ENCODE data around the gene SNCB.
"Not testable (repeated sequence)": the region's sequence is repeated elsewhere in the genome, so short reads cannot be mapped to it uniquely, and the experiment has no call there.

DNA sequence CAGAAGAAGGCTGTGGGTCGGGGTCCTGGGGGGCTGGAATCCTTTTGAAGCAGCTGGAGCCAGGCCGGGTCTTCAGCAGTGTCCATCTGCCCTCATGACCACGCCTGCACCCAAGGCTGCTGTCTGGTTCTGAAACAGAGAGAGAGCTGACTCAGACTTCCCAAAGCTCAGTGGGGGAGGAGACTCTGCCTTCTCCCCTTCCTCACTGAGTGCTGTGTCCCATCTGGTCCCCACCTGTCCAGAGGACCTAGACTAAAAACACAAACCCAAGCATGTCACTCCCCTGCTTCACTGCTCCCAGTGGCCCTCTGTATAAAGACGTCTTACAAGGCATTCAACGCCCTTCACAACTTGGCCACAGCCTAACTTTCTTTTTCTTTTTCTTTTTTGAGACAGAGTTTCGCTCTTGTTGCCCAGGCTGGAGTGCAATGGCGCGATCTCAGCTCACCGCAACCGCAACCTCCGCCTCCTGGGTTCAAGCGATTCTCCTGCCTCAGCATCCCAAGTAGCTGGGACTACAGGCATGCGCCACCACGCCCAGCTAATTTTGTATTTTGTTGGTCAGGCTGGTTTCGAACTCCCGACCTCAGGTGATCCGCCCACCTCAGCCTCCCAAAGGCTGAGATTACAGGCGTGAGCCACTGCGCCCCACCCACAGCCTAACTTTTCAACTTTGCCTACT, 30.4 kb downstream of the SNCB start:
- TF ChIP-seq CTCF, POLR2A (IDR thresholded peaks at IDR 0.05): not testable (repeated sequence)
